Endothelial cell of umbilical vein (primary cell): ENCODE results near the gene ZNF599.

ENCODE experiments used
- EZH2 ChIP-seq: IDR thresholded peaks from 2 replicates; pipeline ENCODE4 v1.6.1; 2012; ENCODE audit warnings: borderline replicate concordance, low read depth, mild to moderate bottlenecking, moderate library complexity, low read length, inconsistent platforms; ENCODE audit not compliant: severe bottlenecking
- JUN ChIP-seq: IDR thresholded peaks from 2 replicates; pipeline ENCODE4 v1.6.1; 2011; ENCODE audit warnings: borderline replicate concordance, low read depth; ENCODE audit not compliant: insufficient read length, insufficient read depth
- MYC ChIP-seq: IDR thresholded peaks from one replicate; pipeline ENCODE4 v1.6.1; 2011; ENCODE audit warnings: mild to moderate bottlenecking, low read depth, low read length
- POLR2A ChIP-seq: IDR thresholded peaks from 2 replicates; pipeline ENCODE4 v1.6.1; 2012; ENCODE audit warnings: low read depth, mild to moderate bottlenecking, control low read depth, low read length
- POLR2AphosphoS5 ChIP-seq: IDR thresholded peaks from 2 replicates; pipeline ENCODE4 v1.6.1; 2012; ENCODE audit warnings: low read depth, mild to moderate bottlenecking, control low read depth, low read length, moderate library complexity; ENCODE audit not compliant: insufficient read depth
- TF ChIP-seq, protein P1 (sequence below), 2 donors: IDR thresholded peaks; 1 replicate in 1 of 2; 2 replicates in 1 of 2; pipeline ENCODE4 v1.5.1; 2011; ENCODE audit warnings: low read length in 2 of 2, mild to moderate bottlenecking in 2 of 2, moderate library complexity in 2 of 2, control low read depth in 1 of 2, inconsistent platforms in 1 of 2, low read depth in 1 of 2; ENCODE audit not compliant: insufficient read depth in 1 of 2; ENCODE audit errors: extremely low read depth in 1 of 2

DNA sequence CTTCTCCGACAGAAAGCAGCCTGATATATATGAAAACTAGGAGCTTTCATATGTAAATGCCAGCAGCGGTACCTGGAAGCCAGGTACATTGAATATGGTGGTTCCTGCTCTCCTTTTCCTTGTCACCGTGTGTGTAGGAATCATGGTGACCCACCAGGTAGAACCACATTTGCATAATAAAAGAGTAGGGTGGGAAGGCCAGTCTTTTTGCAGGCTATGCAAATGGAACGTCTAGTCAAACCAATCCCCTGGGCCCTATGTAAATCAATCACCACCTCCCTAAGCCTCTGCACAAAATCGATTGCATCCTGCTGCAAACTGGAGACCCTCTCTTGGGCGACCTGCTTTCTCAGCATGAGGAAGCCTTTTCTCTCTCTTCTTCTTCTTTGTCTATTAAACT is 61.1 kb downstream of the ZNF599 start:
- no peak for TF ChIP-seq EZH2
- TF ChIP-seq POLR2A, result no peak
- TF ChIP-seq JUN, result no peak
- TF ChIP-seq, protein P1, sequence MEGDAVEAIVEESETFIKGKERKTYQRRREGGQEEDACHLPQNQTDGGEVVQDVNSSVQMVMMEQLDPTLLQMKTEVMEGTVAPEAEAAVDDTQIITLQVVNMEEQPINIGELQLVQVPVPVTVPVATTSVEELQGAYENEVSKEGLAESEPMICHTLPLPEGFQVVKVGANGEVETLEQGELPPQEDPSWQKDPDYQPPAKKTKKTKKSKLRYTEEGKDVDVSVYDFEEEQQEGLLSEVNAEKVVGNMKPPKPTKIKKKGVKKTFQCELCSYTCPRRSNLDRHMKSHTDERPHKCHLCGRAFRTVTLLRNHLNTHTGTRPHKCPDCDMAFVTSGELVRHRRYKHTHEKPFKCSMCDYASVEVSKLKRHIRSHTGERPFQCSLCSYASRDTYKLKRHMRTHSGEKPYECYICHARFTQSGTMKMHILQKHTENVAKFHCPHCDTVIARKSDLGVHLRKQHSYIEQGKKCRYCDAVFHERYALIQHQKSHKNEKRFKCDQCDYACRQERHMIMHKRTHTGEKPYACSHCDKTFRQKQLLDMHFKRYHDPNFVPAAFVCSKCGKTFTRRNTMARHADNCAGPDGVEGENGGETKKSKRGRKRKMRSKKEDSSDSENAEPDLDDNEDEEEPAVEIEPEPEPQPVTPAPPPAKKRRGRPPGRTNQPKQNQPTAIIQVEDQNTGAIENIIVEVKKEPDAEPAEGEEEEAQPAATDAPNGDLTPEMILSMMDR (IDR thresholded peaks at IDR 0.05; ENCODE audit: extremely low read depth in 1 of 2, insufficient read depth in 1 of 2, low read depth in 1 of 2, low read length in 2 of 2), result no peak
- no peak for TF ChIP-seq MYC
- no peak for TF ChIP-seq POLR2AphosphoS5
